ENCODE measurements around the gene CST7. TPM values are rescaled to one million over a fixed set of nuclear protein-coding genes. Genes with fewer than 3 reads are reported as not detected.
A peak's percentile ranks its signal among the peaks of the same experiment; 100 is the strongest.

The CST7 gene
- total RNA-seq, 1 experiment from 2014 or later: not detected

GRCh38 chr20:24950128-24950835 lies 1.2 kb downstream of the CST7 start:
- no peak overlapping the region for H4K5ac ChIP-seq (ENCODE audit: insufficient read length, low read depth, low read length)
- Mint-ChIP-seq H3K27me3 (ENCODE audit: low read depth) (peaks cover 28% of the 10 kb centered on the region), H3K9me3 (peaks cover 24 to 26% of the 10 kb centered on the region in 2 experiments; a peak in 4 of 5 replicates), H3K4me1 (peaks cover 6 to 15% of the 10 kb centered on the region in 2 experiments), H3K4me3 (no peak overlapping the region), H3K27ac (no peak overlapping the region; a peak in 1 of 7 replicates), H3K36me3 (ENCODE audit: insufficient read depth in 1 of 3, low read depth in 3 of 3) (peaks cover 0 to 2% (median 0%) of the 10 kb centered on the region in 3 experiments; a peak in 1 of 7 replicates)
- no peak overlapping the region for H3K14ac ChIP-seq (ENCODE audit: insufficient read depth, low read length)
- H2BK20ac ChIP-seq (ENCODE audit: low read depth, low read length, poor library complexity, severe bottlenecking): no peak overlapping the region
- no peak overlapping the region for H2BK12ac ChIP-seq (ENCODE audit: insufficient read length, low read depth, low read length)
- TF ChIP-seq CTCF (conservative IDR thresholded peaks at IDR 0.05): no peak
- no peaks in the 10 kb centered on the region for H3K23me2 ChIP-seq (ENCODE audit: insufficient read length, low read depth, low read length, poor library complexity, severe bottlenecking)
- WGBS (ENCODE audit: extremely low coverage, insufficient read length, low lambda C conversion rate): no CpG with 5 or more reads among the region's 12 CpGs
- H3K79me2 ChIP-seq (ENCODE audit: insufficient read depth, low read length): no peaks in the 10 kb centered on the region
- no peaks in the 10 kb centered on the region for H3K79me1 ChIP-seq (ENCODE audit: insufficient read depth, low read depth, low read length, poor library complexity, severe bottlenecking)
- no peak overlapping the region for H3K56ac ChIP-seq (ENCODE audit: insufficient read length, low read depth, low read length)
- no peak overlapping the region for H2AK5ac ChIP-seq (ENCODE audit: insufficient read length, low read length)
- DNase-seq: peak; percentile 22
- no peaks in the 10 kb centered on the region for H3K4me1 ChIP-seq (ENCODE audit: insufficient read depth, low read length)
- no peak overlapping the region for H4K91ac ChIP-seq (ENCODE audit: insufficient read length, low read depth, low read length)
- H3K27me3 ChIP-seq (ENCODE audit: insufficient read depth, low read length): no peaks in the 10 kb centered on the region
- no peak overlapping the region for H3K23ac ChIP-seq (ENCODE audit: insufficient read length, low read depth, low read length)
- H4K20me1 ChIP-seq (ENCODE audit: control insufficient read depth, insufficient read depth, insufficient read length): no peaks in the 10 kb centered on the region
- H2BK5ac ChIP-seq (ENCODE audit: insufficient read length, low read length): no peak overlapping the region
- no peak overlapping the region for H2AFZ ChIP-seq (ENCODE audit: low read length)
- no peak overlapping the region for H4K8ac ChIP-seq (replicated peaks; ENCODE audit: insufficient read length, low read depth, low read length)
- H3K9ac ChIP-seq (ENCODE audit: extremely low read depth, insufficient read length, low read length): no peak overlapping the region
- H3K4ac ChIP-seq (ENCODE audit: low read depth, low read length): no peak overlapping the region
- no peak overlapping the region for H2BK120ac ChIP-seq (ENCODE audit: low read depth, low read length, poor library complexity, severe bottlenecking)
- H3K9me3 ChIP-seq (ENCODE audit: control insufficient read depth, low read depth, low read length): no peaks in the 10 kb centered on the region
- no peak overlapping the region for H3K4me2 ChIP-seq (ENCODE audit: insufficient read depth, insufficient read length, low read length)
- H3K27ac ChIP-seq (ENCODE audit: insufficient read length, low read depth, low read length): no peak overlapping the region
- H3T11ph ChIP-seq (ENCODE audit: low read length): no peak overlapping the region
- no peak overlapping the region for H2BK15ac ChIP-seq (ENCODE audit: low read depth, low read length)
- no peak overlapping the region for H3K18ac ChIP-seq (ENCODE audit: insufficient read length, low read depth, low read length)
